ENCODE measurements around the gene AURKA.
"Not testable (repeated sequence)": the region's sequence is repeated elsewhere in the genome, so short reads cannot be mapped to it uniquely, and the experiment has no call there.

The AURKA gene

GRCh38 chr20:56347628-56348304 lies 44.2 kb downstream of the AURKA start:
- H2AFZ ChIP-seq (ENCODE audit: low read depth): no peak overlapping the region
- no peak overlapping the region for H3K9ac ChIP-seq
- no peaks in the 10 kb centered on the region for H3K4me1 ChIP-seq (ENCODE audit: low read depth, poor library complexity, severe bottlenecking)
- H3K79me2 ChIP-seq (ENCODE audit: insufficient read depth, low read depth): no peaks in the 10 kb centered on the region
- no peak overlapping the region for H3K4me3 ChIP-seq (IDR thresholded peaks at IDR 0.05; ENCODE audit: insufficient read depth, low read depth, low read length)
- no peak overlapping the region for H3K4me2 ChIP-seq
- no peak overlapping the region for H3K27ac ChIP-seq
- TF ChIP-seq CTCF (conservative IDR thresholded peaks at IDR 0.05; ENCODE audit: low read depth, low read length): no peak
- H4K20me1 ChIP-seq (ENCODE audit: insufficient read depth): no peaks in the 10 kb centered on the region
- no peaks in the 10 kb centered on the region for H3K27me3 ChIP-seq (ENCODE audit: insufficient read depth, low read depth)
- H3K36me3 ChIP-seq (ENCODE audit: insufficient read depth): no peaks in the 10 kb centered on the region

GRCh38 chr20:56345911-56346310 lies 46.1 kb downstream of the AURKA start:
- Histone ChIP-seq H3K4me2 (no peak overlapping the region), H3K9ac (no peak overlapping the region), H3K27me3 (ENCODE audit: insufficient read depth, low read depth) (no peaks in the 10 kb centered on the region), H2AFZ (ENCODE audit: low read depth) (no peak overlapping the region), H3K79me2 (ENCODE audit: insufficient read depth, low read depth) (no peaks in the 10 kb centered on the region), H3K27ac (no peak overlapping the region), H4K20me1 (ENCODE audit: insufficient read depth) (no peaks in the 10 kb centered on the region), H3K4me3 (IDR thresholded peaks at IDR 0.05; ENCODE audit: insufficient read depth, low read depth, low read length) (no peak overlapping the region), H3K4me1 (ENCODE audit: low read depth, poor library complexity, severe bottlenecking) (no peaks in the 10 kb centered on the region), H3K36me3 (ENCODE audit: insufficient read depth) (no peaks in the 10 kb centered on the region)
- no peak for TF ChIP-seq CTCF (conservative IDR thresholded peaks at IDR 0.05; ENCODE audit: low read depth, low read length)

- no peaks in the 10 kb centered on the region for H3K4me1 ChIP-seq (ENCODE audit: low read depth, poor library complexity, severe bottlenecking)
- no peak overlapping the region for H3K4me2 ChIP-seq
- no peaks in the 10 kb centered on the region for H4K20me1 ChIP-seq (ENCODE audit: insufficient read depth)
- no peaks in the 10 kb centered on the region for H3K27me3 ChIP-seq (ENCODE audit: insufficient read depth, low read depth)
- no peak overlapping the region for H2AFZ ChIP-seq (ENCODE audit: low read depth)
- no peaks in the 10 kb centered on the region for H3K79me2 ChIP-seq (ENCODE audit: insufficient read depth, low read depth)
- no peak overlapping the region for H3K4me3 ChIP-seq (IDR thresholded peaks at IDR 0.05; ENCODE audit: insufficient read depth, low read depth, low read length)
- H3K27ac ChIP-seq: no peak overlapping the region
- no peak for TF ChIP-seq CTCF (conservative IDR thresholded peaks at IDR 0.05; ENCODE audit: low read depth, low read length)
- H3K9ac ChIP-seq: no peak overlapping the region
- H3K36me3 ChIP-seq (ENCODE audit: insufficient read depth): no peaks in the 10 kb centered on the region
Measured at GRCh38 chr20:56343861-56344381, 48.1 kb downstream of the AURKA start.

GRCh38 chr20:56342783-56343182 lies 49.2 kb downstream of the AURKA start:
- Histone ChIP-seq H3K27me3 (ENCODE audit: insufficient read depth, low read depth) (no peaks in the 10 kb centered on the region), H4K20me1 (ENCODE audit: insufficient read depth) (no peaks in the 10 kb centered on the region), H3K4me1 (ENCODE audit: low read depth, poor library complexity, severe bottlenecking) (no peaks in the 10 kb centered on the region), H3K4me3 (IDR thresholded peaks at IDR 0.05; ENCODE audit: insufficient read depth, low read depth, low read length) (no peak overlapping the region), H3K9ac (no peak overlapping the region), H3K79me2 (ENCODE audit: insufficient read depth, low read depth) (no peaks in the 10 kb centered on the region), H3K36me3 (ENCODE audit: insufficient read depth) (no peaks in the 10 kb centered on the region), H3K4me2 (no peak overlapping the region), H2AFZ (ENCODE audit: low read depth) (no peak overlapping the region), H3K27ac (no peak overlapping the region)
- no peak for TF ChIP-seq CTCF (conservative IDR thresholded peaks at IDR 0.05; ENCODE audit: low read depth, low read length)

GRCh38 chr20:56336709-56337108 lies 55.3 kb downstream of the AURKA start:
- H3K4me1 ChIP-seq (ENCODE audit: low read depth, poor library complexity, severe bottlenecking); H3K27me3 ChIP-seq (ENCODE audit: insufficient read depth, low read depth); H3K36me3 ChIP-seq (ENCODE audit: insufficient read depth); H3K9ac ChIP-seq; H2AFZ ChIP-seq (ENCODE audit: low read depth); H3K4me3 ChIP-seq (IDR thresholded peaks at IDR 0.05; ENCODE audit: insufficient read depth, low read depth, low read length); H4K20me1 ChIP-seq (ENCODE audit: insufficient read depth); H3K27ac ChIP-seq; H3K4me2 ChIP-seq; H3K79me2 ChIP-seq (ENCODE audit: insufficient read depth, low read depth): not testable (repeated sequence)

Data from KMS-11 (cell line).